ENCODE data around the gene TTLL3.
"Not testable (repeated sequence)": the region's sequence is repeated elsewhere in the genome, so short reads cannot be mapped to it uniquely, and the experiment has no call there.

GRCh38 chr3:9851926-9852325 is 41.9 kb downstream of the TTLL3 start:
- TF ChIP-seq POLR2A, POLR2AphosphoS5 (IDR thresholded peaks at IDR 0.05; ENCODE audit: low read depth, low read length): not testable (repeated sequence)

Data from GM12892 (cell line).